ENCODE results near the gene NCAPG2. TPM values are rescaled to one million over a fixed set of nuclear protein-coding genes. Genes with fewer than 3 reads are reported as not detected.

Gene NCAPG2
- total RNA-seq, 1 experiment from 2014 or later, result 99.5 TPM

DNA sequence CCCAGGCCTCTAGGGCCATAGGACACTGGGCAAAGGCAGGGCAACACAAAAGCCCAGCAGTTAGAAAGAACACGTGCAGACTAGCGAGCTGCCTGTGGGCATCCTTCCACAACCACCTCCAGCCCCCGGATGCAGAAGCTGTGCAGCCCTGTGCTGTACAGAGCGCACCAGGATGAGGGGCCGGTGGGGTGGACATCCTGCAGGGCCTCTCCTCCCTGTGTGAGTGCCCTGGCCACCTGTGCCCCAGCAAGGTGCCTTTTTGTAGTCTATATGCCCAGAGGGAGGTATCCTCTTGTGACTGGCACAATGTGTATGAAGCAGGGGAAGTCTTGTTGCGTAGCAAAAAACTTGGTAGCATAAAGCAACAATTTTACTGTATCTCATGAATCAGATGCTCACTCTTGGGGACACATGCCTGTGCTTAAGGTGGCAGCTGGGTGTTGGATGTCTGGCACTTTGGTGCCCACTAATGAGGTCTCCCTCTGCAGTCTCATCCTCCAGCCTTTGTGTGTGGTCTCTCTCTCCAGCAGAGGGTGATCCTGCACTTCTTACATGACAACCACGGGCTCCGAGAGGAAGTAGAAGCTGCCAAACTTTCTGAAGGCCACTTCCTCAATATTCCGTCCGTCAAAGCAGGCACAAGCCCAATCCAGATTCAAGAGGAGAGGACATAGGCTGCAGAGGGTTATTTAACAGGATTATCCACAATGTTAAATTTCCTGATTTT, 8.7 kb downstream of the NCAPG2 start:
- ChIA-PET CTCF (interaction anchor here (1.2 kb wide), 1 partner anchor 281 kb away, joined by 5 read pairs; no protein-coding TSS in a partner anchor), POLR2A (ENCODE audit: unreplicated experiment) (no interaction called here)
- Histone ChIP-seq H4K20me1 (ENCODE audit: insufficient read depth) (no peaks in the 10 kb centered on the region), H3K79me2 (ENCODE audit: low read depth) (peaks cover 39% of the 10 kb centered on the region), H2AFZ (no peak overlapping the region), H3K4me3 (no peak overlapping the region), H3K36me3 (ENCODE audit: low read depth) (peaks cover 19% of the 10 kb centered on the region; the same call in 1 of the 2 replicates), H3K9me2 (ENCODE audit: insufficient read depth) (no peaks in the 10 kb centered on the region), H3K27ac (no peak overlapping the region), H3K9me3 (ENCODE audit: insufficient read depth, low read depth) (no peaks in the 10 kb centered on the region), H3F3A (ENCODE audit: insufficient read depth, low read depth) (no peaks in the 10 kb centered on the region), H3K4me1 (replicated peaks; ENCODE audit: insufficient read depth) (no peaks in the 10 kb centered on the region), H3K27me3 (ENCODE audit: insufficient read depth, low read depth) (no peaks in the 10 kb centered on the region), H3K4me2 (no peak overlapping the region)
- BruUV-seq (replicated peaks), result no TSS peak
- DNase-seq, result peak in 1 of 2 experiments; percentile 48
- TF ChIP-seq, protein P1, sequence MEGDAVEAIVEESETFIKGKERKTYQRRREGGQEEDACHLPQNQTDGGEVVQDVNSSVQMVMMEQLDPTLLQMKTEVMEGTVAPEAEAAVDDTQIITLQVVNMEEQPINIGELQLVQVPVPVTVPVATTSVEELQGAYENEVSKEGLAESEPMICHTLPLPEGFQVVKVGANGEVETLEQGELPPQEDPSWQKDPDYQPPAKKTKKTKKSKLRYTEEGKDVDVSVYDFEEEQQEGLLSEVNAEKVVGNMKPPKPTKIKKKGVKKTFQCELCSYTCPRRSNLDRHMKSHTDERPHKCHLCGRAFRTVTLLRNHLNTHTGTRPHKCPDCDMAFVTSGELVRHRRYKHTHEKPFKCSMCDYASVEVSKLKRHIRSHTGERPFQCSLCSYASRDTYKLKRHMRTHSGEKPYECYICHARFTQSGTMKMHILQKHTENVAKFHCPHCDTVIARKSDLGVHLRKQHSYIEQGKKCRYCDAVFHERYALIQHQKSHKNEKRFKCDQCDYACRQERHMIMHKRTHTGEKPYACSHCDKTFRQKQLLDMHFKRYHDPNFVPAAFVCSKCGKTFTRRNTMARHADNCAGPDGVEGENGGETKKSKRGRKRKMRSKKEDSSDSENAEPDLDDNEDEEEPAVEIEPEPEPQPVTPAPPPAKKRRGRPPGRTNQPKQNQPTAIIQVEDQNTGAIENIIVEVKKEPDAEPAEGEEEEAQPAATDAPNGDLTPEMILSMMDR (conservative IDR thresholded peaks at IDR 0.05), result peak; percentile 64
- TF ChIP-seq EZH2 (IDR thresholded peaks at IDR 0.05; ENCODE audit: low read depth), result no peak
- intact Hi-C loops (cut with micrococcal nuclease; ENCODE audit: unreplicated experiment), result loop anchor here (1.0 to 2.0 kb wide), 3 partner anchors 15 to 281 kb away; no protein-coding TSS in a partner anchor

DNA sequence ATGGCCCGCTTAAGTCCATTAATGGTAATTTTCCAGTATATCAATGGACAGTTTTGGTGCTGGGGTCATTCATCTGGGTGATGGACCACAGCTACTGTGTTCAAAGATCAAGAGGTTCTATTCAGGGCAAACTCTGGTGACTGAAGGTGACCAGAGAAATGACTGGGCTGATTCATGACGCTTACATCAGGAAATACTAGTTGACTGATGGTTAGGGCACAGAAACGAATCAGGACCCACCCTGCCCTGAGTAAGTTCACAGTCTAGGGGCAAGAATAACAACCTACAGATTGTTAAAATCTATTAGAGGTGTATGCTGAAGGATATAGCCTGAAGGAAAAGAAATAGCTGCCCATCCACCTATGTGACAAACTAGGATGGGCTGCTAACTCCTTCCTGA, 9.5 kb downstream of the NCAPG2 start:
- intact Hi-C loops (cut with micrococcal nuclease; ENCODE audit: unreplicated experiment), result no loop called here
- H3K4me2 ChIP-seq, result no peak overlapping the region
- TF ChIP-seq EZH2 (IDR thresholded peaks at IDR 0.05; ENCODE audit: low read depth), result no peak
- TF ChIP-seq, protein P1 (conservative IDR thresholded peaks at IDR 0.05), result no peak
- H2AFZ ChIP-seq, result no peak overlapping the region
- H3K4me3 ChIP-seq, result no peak overlapping the region
- H3K4me1 ChIP-seq (replicated peaks; ENCODE audit: insufficient read depth), result no peaks in the 10 kb centered on the region
- no peaks in the 10 kb centered on the region for H3F3A ChIP-seq (ENCODE audit: insufficient read depth, low read depth)
- H4K20me1 ChIP-seq (ENCODE audit: insufficient read depth), result no peaks in the 10 kb centered on the region
- H3K9me2 ChIP-seq (ENCODE audit: insufficient read depth), result no peaks in the 10 kb centered on the region
- POLR2A ChIA-PET (ENCODE audit: unreplicated experiment), result no interaction called here
- no peak overlapping the region for H3K27ac ChIP-seq
- CTCF ChIA-PET, result no interaction called here
- no peak for DNase-seq
- no peaks in the 10 kb centered on the region for H3K9me3 ChIP-seq (ENCODE audit: insufficient read depth, low read depth)
- no peaks in the 10 kb centered on the region for H3K27me3 ChIP-seq (ENCODE audit: insufficient read depth, low read depth)
- H3K36me3 ChIP-seq (ENCODE audit: low read depth), result peaks cover 18% of the 10 kb centered on the region; the same call in 1 of the 2 replicates
- no TSS peak for BruUV-seq (replicated peaks)
- peaks cover 30% of the 10 kb centered on the region for H3K79me2 ChIP-seq (ENCODE audit: low read depth)

DNA sequence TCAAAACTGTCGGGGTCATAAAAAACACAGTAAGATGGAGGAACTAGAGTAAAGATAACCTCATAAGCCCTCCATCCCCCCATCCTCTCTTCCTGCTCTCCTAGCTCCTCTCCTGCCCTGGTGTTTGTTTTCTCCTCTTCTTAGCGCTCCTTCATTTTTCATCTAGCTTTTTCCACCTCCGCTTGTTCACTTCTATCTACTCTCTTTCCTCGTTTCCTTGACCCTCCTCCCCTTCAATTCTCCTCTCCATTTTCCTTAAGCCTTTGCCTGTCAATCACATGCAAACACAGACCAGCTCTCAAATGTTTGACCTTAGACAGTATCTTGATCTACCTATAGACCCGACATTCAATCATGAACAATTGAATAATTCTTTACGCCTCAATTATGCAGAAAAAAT, 10.0 kb downstream of the NCAPG2 start:
- CTCF ChIA-PET, result no interaction called here

More for the DNA sequence above, 10.0 kb downstream of the NCAPG2 start:
- Histone ChIP-seq H3K27ac (no peak overlapping the region), H3K27me3 (ENCODE audit: insufficient read depth, low read depth) (no peaks in the 10 kb centered on the region), H2AFZ (no peak overlapping the region), H3K4me3 (no peak overlapping the region), H3F3A (ENCODE audit: insufficient read depth, low read depth) (no peaks in the 10 kb centered on the region), H3K36me3 (ENCODE audit: low read depth) (peaks cover 19% of the 10 kb centered on the region; the same call in 1 of the 2 replicates), H3K4me1 (replicated peaks; ENCODE audit: insufficient read depth) (no peaks in the 10 kb centered on the region), H3K79me2 (ENCODE audit: low read depth) (peaks cover 28% of the 10 kb centered on the region; the same call in 1 of the 2 replicates), H3K9me3 (ENCODE audit: insufficient read depth, low read depth) (no peaks in the 10 kb centered on the region), H3K9me2 (ENCODE audit: insufficient read depth) (no peaks in the 10 kb centered on the region), H3K4me2 (no peak overlapping the region), H4K20me1 (ENCODE audit: insufficient read depth) (no peaks in the 10 kb centered on the region)
- no TSS peak for BruUV-seq (replicated peaks)
- POLR2A ChIA-PET (ENCODE audit: unreplicated experiment), result no interaction called here
- TF ChIP-seq EZH2 (IDR thresholded peaks at IDR 0.05; ENCODE audit: low read depth), result no peak
- TF ChIP-seq, protein P1 (conservative IDR thresholded peaks at IDR 0.05), result no peak
- intact Hi-C loops (cut with micrococcal nuclease; ENCODE audit: unreplicated experiment), result no loop called here
- DNase-seq, result no peak
